IPS-NIHi7 (cell line): Measurements from ENCODE around the gene BRCA1.

Experiments used
- DNase-seq: peaks from one replicate; pipeline ENCODE4 v3.0.0; 2012; ENCODE audit warnings: mixed read lengths; ENCODE audit errors: extremely low spot score

BRCA1 gene

GRCh38 chr17:43025290-43025657 is 99.9 kb downstream of the BRCA1 start:
- no peak for DNase-seq

- DNase-seq = peak; percentile 94
These were observed 100.5 kb downstream of the BRCA1 start, which contains the start of gene RND2 for GRCh38 chr17:43024407-43025289. RND2 (plus strand) TSS chr17:43025231; CDS start chr17:43025348, 117 bp downstream.

- DNase-seq = peak; percentile 85
These were observed 103.2 kb downstream of the BRCA1 start, which contains the start of gene VAT1 for GRCh38 chr17:43021741-43022512. VAT1 (minus strand) TSS chr17:43022385; CDS start chr17:43022322, 63 bp downstream.

GRCh38 chr17:43020789-43021740 is 104.1 kb downstream of the BRCA1 start:
- DNase-seq = peak; percentile 64

- peak; percentile 9 for DNase-seq
These were observed 105.0 kb downstream of the BRCA1 start for GRCh38 chr17:43020030-43020621.

- peak; percentile 3 for DNase-seq
These were observed 105.7 kb downstream of the BRCA1 start for GRCh38 chr17:43019418-43019817.

GRCh38 chr17:43018932-43019331 is 106.2 kb downstream of the BRCA1 start:
- no peak for DNase-seq

- peak; percentile 16 for DNase-seq
These were observed 106.9 kb downstream of the BRCA1 start for GRCh38 chr17:43018008-43018853.

GRCh38 chr17:43016216-43016615 is 108.9 kb downstream of the BRCA1 start:
- no peak for DNase-seq

- DNase-seq = peak; percentile 11
These were observed 109.6 kb downstream of the BRCA1 start for GRCh38 chr17:43015579-43015978.

GRCh38 chr17:43014649-43015542 is 110.3 kb downstream of the BRCA1 start:
- peak; percentile 7 for DNase-seq

GRCh38 chr17:43014020-43014648 is 111.0 kb downstream of the BRCA1 start:
- no peak for DNase-seq

GRCh38 chr17:43013296-43013695 is 111.9 kb downstream of the BRCA1 start:
- DNase-seq = peak; percentile 3

GRCh38 chr17:43011728-43012472 is 113.3 kb downstream of the BRCA1 start:
- no peak for DNase-seq

GRCh38 chr17:43010667-43011308 is 114.4 kb downstream of the BRCA1 start:
- DNase-seq = no peak

GRCh38 chr17:43006639-43007551 is 118.3 kb downstream of the BRCA1 start, which contains the start of gene IFI35:
IFI35 (plus strand) TSS chr17:43006784; CDS start chr17:43006948, 164 bp downstream.
- DNase-seq = peak; percentile 71
